ENCODE data around the gene CABP7.

- TF ChIP-seq CTCF (IDR thresholded peaks at IDR 0.05) (no peak), POLR2A (IDR thresholded peaks at IDR 0.05) (no peak)
These were observed 36.5 kb downstream of the CABP7 start for GRCh38 chr22:29756341-29756740.

Measured in thyroid gland (tissue), 4 donors.